ENCODE data around the gene TMEM26. TPM values are rescaled to one million over a fixed set of nuclear protein-coding genes. Genes with fewer than 3 reads are reported as not detected.

The TMEM26 gene
- polyA plus RNA-seq, 1 experiment = 1.3 TPM

GRCh38 chr10:61452151-61452651, 980 bp downstream of the TMEM26 start:
- CTCF ChIA-PET = no interaction called here
- peak overlapping the region; percentile 63 for H3K4me3 ChIP-seq (ENCODE audit: low read depth, low read length)
- peaks cover 5% of the 10 kb centered on the region for H3K27me3 ChIP-seq (ENCODE audit: control insufficient read depth, insufficient read depth, low read length)
- no peak for DNase-seq (ENCODE audit: low read depth)
- POLR2A ChIA-PET = no interaction called here
- H3K36me3 ChIP-seq (ENCODE audit: control insufficient read depth, insufficient read depth, low read length) = no peaks in the 10 kb centered on the region
- TF ChIP-seq CTCF (IDR thresholded peaks at IDR 0.05; ENCODE audit: insufficient read depth, low read depth, low read length) = no peak

GRCh38 chr10:61451357-61451756, 1.8 kb downstream of the TMEM26 start:
- H3K36me3 ChIP-seq (ENCODE audit: control insufficient read depth, insufficient read depth, low read length) = no peaks in the 10 kb centered on the region
- TF ChIP-seq CTCF (IDR thresholded peaks at IDR 0.05; ENCODE audit: insufficient read depth, low read depth, low read length) = no peak
- H3K4me3 ChIP-seq (ENCODE audit: low read depth, low read length) = no peak overlapping the region
- peaks cover 5% of the 10 kb centered on the region for H3K27me3 ChIP-seq (ENCODE audit: control insufficient read depth, insufficient read depth, low read length)
- ChIA-PET POLR2A (no interaction called here), CTCF (no interaction called here)
- DNase-seq (ENCODE audit: low read depth) = no peak

DNA sequence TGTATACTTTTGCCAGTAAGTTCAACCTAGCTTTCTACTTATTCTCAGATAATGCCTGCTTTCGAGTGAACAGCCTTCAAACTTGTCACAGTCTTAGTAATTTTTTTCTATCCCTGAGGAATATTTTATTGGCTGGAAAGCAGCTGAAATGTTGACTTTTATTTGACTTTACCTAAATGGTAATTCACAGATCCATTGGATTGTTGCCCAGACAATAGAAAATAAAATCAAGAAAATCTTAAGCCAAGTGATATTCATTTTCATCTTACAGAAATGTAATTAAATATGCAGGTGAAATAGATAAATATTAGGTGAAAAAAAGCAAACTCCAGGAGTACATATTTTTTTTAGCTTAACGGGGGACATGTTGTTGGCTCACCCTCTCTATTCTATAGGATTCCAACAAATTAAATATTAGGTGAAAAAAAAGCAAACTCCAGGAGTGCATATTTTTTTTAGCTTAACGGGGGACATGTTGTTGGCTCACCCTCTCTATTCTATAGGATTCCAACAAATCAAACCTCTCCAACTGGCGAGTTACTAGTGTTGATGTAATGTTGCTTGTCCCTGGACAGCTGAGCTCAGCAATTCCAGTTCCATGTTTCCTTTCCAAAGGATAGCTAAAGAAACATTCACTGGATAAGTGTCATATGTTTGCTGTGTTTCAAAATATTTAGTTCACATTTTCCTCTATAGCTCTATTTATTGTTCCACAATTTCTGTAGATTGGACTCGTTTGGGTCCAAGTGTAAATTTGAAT, 4.2 kb downstream of the TMEM26 start:
- ChIA-PET POLR2A (no interaction called here), CTCF (interaction anchor here (1.2 kb wide), 1 partner anchor 11 kb away, joined by 3 read pairs; no protein-coding TSS in a partner anchor)
- DNase-seq (ENCODE audit: low read depth) = no peak
- no peak overlapping the region for H3K4me3 ChIP-seq (ENCODE audit: low read depth, low read length)
- peaks cover 5% of the 10 kb centered on the region for H3K27me3 ChIP-seq (ENCODE audit: control insufficient read depth, insufficient read depth, low read length)
- no peaks in the 10 kb centered on the region for H3K36me3 ChIP-seq (ENCODE audit: control insufficient read depth, insufficient read depth, low read length)
- no peak for TF ChIP-seq CTCF (IDR thresholded peaks at IDR 0.05; ENCODE audit: insufficient read depth, low read depth, low read length)

GRCh38 chr10:61448091-61448490, 5.1 kb downstream of the TMEM26 start:
- POLR2A ChIA-PET = no interaction called here
- TF ChIP-seq CTCF (IDR thresholded peaks at IDR 0.05; ENCODE audit: insufficient read depth, low read depth, low read length) = no peak
- Histone ChIP-seq H3K4me3 (ENCODE audit: low read depth, low read length) (no peak overlapping the region), H3K27me3 (ENCODE audit: control insufficient read depth, insufficient read depth, low read length) (peaks cover 5% of the 10 kb centered on the region), H3K36me3 (ENCODE audit: control insufficient read depth, insufficient read depth, low read length) (no peaks in the 10 kb centered on the region)
- CTCF ChIA-PET = interaction anchor here (0.6 kb wide), 1 partner anchor 29 kb away, joined by 3 read pairs; no protein-coding TSS in a partner anchor
- no peak for DNase-seq (ENCODE audit: low read depth)

GRCh38 chr10:61439058-61439609, 14.0 kb downstream of the TMEM26 start:
- TF ChIP-seq CTCF (IDR thresholded peaks at IDR 0.05; ENCODE audit: insufficient read depth, low read depth, low read length) = no peak
- no peak overlapping the region for H3K4me3 ChIP-seq (ENCODE audit: low read depth, low read length)
- no peaks in the 10 kb centered on the region for H3K36me3 ChIP-seq (ENCODE audit: control insufficient read depth, insufficient read depth, low read length)
- ChIA-PET POLR2A (no interaction called here), CTCF (interaction anchor here (0.9 to 1.1 kb wide), 2 partner anchors 24 to 204 kb away, joined by 3 read pairs; no protein-coding TSS in a partner anchor)
- no peak for DNase-seq (ENCODE audit: low read depth)
- no peaks in the 10 kb centered on the region for H3K27me3 ChIP-seq (ENCODE audit: control insufficient read depth, insufficient read depth, low read length)
